Endothelial cell of umbilical vein (primary cell): ENCODE data around the gene HRNR. TPM values are rescaled to one million over a fixed set of nuclear protein-coding genes. Genes with fewer than 3 reads are reported as not detected.

Experiments
- BruUV-seq: library from RNA; stranded (reverse); fragments of 400-500 nt; replicated peaks from 2 replicates; lab custom pipeline; 2021; lab: Mats Ljungman, UMichigan
- CTCF ChIA-PET: fragments of 300-600, 350-600 bp; sonication (Branson Sonifier 250); formaldehyde crosslinking; loops from one replicate; lab custom pipeline; 2021; ENCODE audit warnings: antibody characterized with exemption, inconsistent platforms; lab: Charles Lee
- POLR2A ChIA-PET: fragments of 300-600, 350-600 bp; sonication (Branson Sonifier 250); formaldehyde crosslinking; loops from one replicate; lab custom pipeline; 2021; ENCODE audit warnings: antibody characterized with exemption, inconsistent platforms; lab: Charles Lee
- DNase-seq: peaks from one replicate; pipeline ENCODE4 v3.0.0-alpha.2; 2011; ENCODE audit warnings: low read depth, low spot score
- FAIRE-seq: peaks from 2 replicates; lab custom pipeline; 2011; peaks lifted over from hg19 to GRCh38; lab: Jason Lieb, UNC
- H2AFZ ChIP-seq: 2 replicates; pipeline ENCODE4 v1.6.0; 2012; ENCODE audit warnings: low read depth, low read length, control low read depth, inconsistent platforms
- H3K27ac ChIP-seq: 2 replicates; pipeline ENCODE4 v1.5.1; 2011; ENCODE audit warnings: low read depth, mild to moderate bottlenecking, control low read depth, low read length, moderate library complexity; ENCODE audit not compliant: insufficient read depth
- H3K27me3 ChIP-seq, 2 experiments: 2 replicates each; pipeline versions ENCODE4 v1.6.0 to v1.6.1; 2011; ENCODE audit warnings: low read length in 2 of 2, mixed read lengths in 1 of 2; ENCODE audit not compliant: control insufficient read depth in 2 of 2, insufficient read depth in 2 of 2
- H3K36me3 ChIP-seq, 2 experiments: 2 replicates in 1 of 2; 3 replicates in 1 of 2; pipeline ENCODE4 v1.5.1; 2011; ENCODE audit warnings: low read length in 2 of 2, mild to moderate bottlenecking in 1 of 2, moderate library complexity in 1 of 2; ENCODE audit not compliant: control insufficient read depth in 2 of 2, insufficient read depth in 2 of 2; ENCODE audit errors: extremely low read depth in 1 of 2
- H3K4me1 ChIP-seq: 3 replicates; pipeline ENCODE4 v1.5.1; 2011; ENCODE audit warnings: mild to moderate bottlenecking, low read length; ENCODE audit not compliant: control insufficient read depth, insufficient read depth; ENCODE audit errors: extremely low read depth
- H3K4me2 ChIP-seq: 2 replicates; pipeline ENCODE4 v1.6.1; 2011; ENCODE audit warnings: low read length, control low read depth, mixed read lengths; ENCODE audit not compliant: insufficient read depth
- H3K4me3 ChIP-seq, 3 experiments: fragments of 200-600 bp in 1 of 3; sonication (generic), shearing (Covaris generic) in 1 of 3; replicated peaks in 1 of 3; 2 replicates each; pipeline ENCODE4 v1.5.1; 2011 to 2016; ENCODE audit warnings: control low read depth in 3 of 3, low read length in 3 of 3, mild to moderate bottlenecking in 2 of 3, inconsistent platforms in 1 of 3, low read depth in 1 of 3, moderate library complexity in 1 of 3; ENCODE audit not compliant: insufficient read depth in 1 of 3
- H3K79me2 ChIP-seq: 2 replicates; pipeline ENCODE4 v1.6.0; 2012; ENCODE audit warnings: low read length, inconsistent platforms; ENCODE audit not compliant: control insufficient read depth, insufficient read depth
- H3K9ac ChIP-seq: replicated peaks from 2 replicates; pipeline ENCODE3; 2011; ENCODE audit warnings: low read length, control low read depth; ENCODE audit not compliant: insufficient read depth; ENCODE audit errors: extremely low read depth
- H3K9me1 ChIP-seq: replicated peaks from 3 replicates; pipeline ENCODE4 v1.6.0; 2011; ENCODE audit warnings: mild to moderate bottlenecking, low read length; ENCODE audit not compliant: control insufficient read depth, insufficient read depth; ENCODE audit errors: extremely low read depth
- H3K9me3 ChIP-seq: replicated peaks from 2 replicates; pipeline ENCODE4 v1.5.1; 2012; ENCODE audit warnings: low read length, inconsistent platforms; ENCODE audit not compliant: control insufficient read depth, insufficient read depth
- H4K20me1 ChIP-seq: replicated peaks from 2 replicates; pipeline ENCODE3; 2011; ENCODE audit warnings: mild to moderate bottlenecking, low read length; ENCODE audit not compliant: control insufficient read depth, insufficient read depth; ENCODE audit errors: extremely low read depth
- EZH2 ChIP-seq: IDR thresholded peaks from 2 replicates; pipeline ENCODE4 v1.6.1; 2012; ENCODE audit warnings: borderline replicate concordance, low read depth, mild to moderate bottlenecking, moderate library complexity, low read length, inconsistent platforms; ENCODE audit not compliant: severe bottlenecking
- FOS ChIP-seq: IDR thresholded peaks from 2 replicates; pipeline ENCODE4 v1.6.1; 2011; ENCODE audit warnings: mild to moderate bottlenecking, low read length, moderate library complexity, borderline replicate concordance; ENCODE audit not compliant: insufficient read depth
- GATA2 ChIP-seq: IDR thresholded peaks from 2 replicates; pipeline ENCODE4 v1.7.0; 2011; ENCODE audit warnings: low read depth, mild to moderate bottlenecking, moderate library complexity, mixed read lengths, low read length; ENCODE audit not compliant: insufficient read length, insufficient read depth
- JUN ChIP-seq: IDR thresholded peaks from 2 replicates; pipeline ENCODE4 v1.6.1; 2011; ENCODE audit warnings: borderline replicate concordance, low read depth; ENCODE audit not compliant: insufficient read length, insufficient read depth
- MYC ChIP-seq: IDR thresholded peaks from one replicate; pipeline ENCODE4 v1.6.1; 2011; ENCODE audit warnings: mild to moderate bottlenecking, low read depth, low read length
- POLR2A ChIP-seq: IDR thresholded peaks from 2 replicates; pipeline ENCODE4 v1.6.1; 2012; ENCODE audit warnings: low read depth, mild to moderate bottlenecking, control low read depth, low read length
- POLR2AphosphoS5 ChIP-seq: IDR thresholded peaks from 2 replicates; pipeline ENCODE4 v1.6.1; 2012; ENCODE audit warnings: low read depth, mild to moderate bottlenecking, control low read depth, low read length, moderate library complexity; ENCODE audit not compliant: insufficient read depth
- dilution Hi-C: fragments of 300-500 bp; cut with MboI; formaldehyde crosslinking; loops from one replicate; pipeline ENCODE4 v1.15.0; 2019; ENCODE audit warnings: low sequenced_read_pairs; ENCODE audit not compliant: extremely low pct_ligation_motif_present
- intact Hi-C: fragments of 100-400 bp; cut with micrococcal nuclease; formaldehyde crosslinking; loops from one replicate; pipeline ENCODE4 v1.10.0; 2022
- polyA plus RNA-seq, 4 experiments: library from polyadenylated mRNA; depleted of rRNA in 3 of 4; stranded (reverse) in 3 of 4; unstranded in 1 of 4; fragments of >200 nt; gene quantifications; 2 replicates each; pipeline versions ENCODE4 v1.2.1 to v1.2.3, GENCODE V29; 2011 to 2012; ENCODE audit warnings: missing spikeins in 1 of 4
- total RNA-seq: library from RNA; stranded (reverse); gene quantifications from 2 replicates; pipeline ENCODE4 v1.2.3, GENCODE V29; 2021
- TF ChIP-seq, protein P1 (sequence below), 2 donors: IDR thresholded peaks; 1 replicate in 1 of 2; 2 replicates in 1 of 2; pipeline ENCODE4 v1.5.1; 2011; ENCODE audit warnings: low read length in 2 of 2, mild to moderate bottlenecking in 2 of 2, moderate library complexity in 2 of 2, control low read depth in 1 of 2, inconsistent platforms in 1 of 2, low read depth in 1 of 2; ENCODE audit not compliant: insufficient read depth in 1 of 2; ENCODE audit errors: extremely low read depth in 1 of 2
- TF ChIP-seq, protein P2 (sequence below): IDR thresholded peaks from 2 replicates; pipeline ENCODE4 v1.6.1; 2011; ENCODE audit not compliant: insufficient read depth, insufficient read length

HRNR gene
- total and polyA plus RNA-seq, 2 donors (not counting 3 experiments of a cell fraction or from before 2014, with no cell fraction given), result not detected

DNA sequence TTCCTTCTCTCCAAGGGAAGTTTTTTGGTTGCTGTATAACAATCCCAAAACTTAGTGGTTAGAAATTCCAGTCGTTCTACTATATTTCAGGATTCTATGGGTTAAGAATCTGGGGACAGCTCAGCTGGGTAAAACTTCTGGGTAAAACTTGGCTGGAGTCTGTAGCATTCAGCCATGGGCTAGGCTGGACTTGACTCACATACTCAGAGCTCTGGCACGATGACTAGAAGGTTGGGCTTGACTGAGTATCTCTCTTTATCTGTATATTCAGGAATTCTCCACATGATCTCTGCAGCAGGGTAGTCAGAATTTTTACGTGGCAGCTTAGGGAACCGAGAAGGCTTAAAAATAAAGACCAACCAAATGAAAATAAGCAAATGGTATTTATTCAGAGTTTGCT lies 28.2 kb upstream of the HRNR start:
- H2AFZ ChIP-seq, result no peak overlapping the region
- no peak for FAIRE-seq
- no TSS peak for BruUV-seq

DNA sequence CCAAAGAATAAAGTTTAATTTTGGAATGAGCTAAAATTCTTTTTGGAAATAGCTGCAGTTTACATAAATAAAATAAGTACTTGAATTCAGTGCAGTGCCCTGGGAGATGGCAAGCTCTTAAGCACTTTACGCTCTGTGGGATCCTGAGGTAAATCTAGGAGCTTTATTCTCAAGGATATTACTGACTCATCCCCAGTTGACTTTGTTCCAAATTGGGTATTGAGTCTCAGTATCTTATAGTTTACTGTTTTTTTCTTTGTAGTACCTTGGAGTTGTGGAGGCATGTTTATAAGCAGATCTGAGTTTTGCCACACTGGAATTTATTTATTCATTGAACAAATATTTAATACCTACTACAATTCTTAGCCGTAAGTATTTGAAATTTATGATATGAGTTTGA lies 27.4 kb upstream of the HRNR start:
- Histone ChIP-seq H3K9me3 (no peaks in the 10 kb centered on the region), H3K4me3 (no peak overlapping the region), H3K4me1 (no peaks in the 10 kb centered on the region), H3K27ac (no peak overlapping the region), H3K9ac (no peak overlapping the region), H3K79me2 (no peaks in the 10 kb centered on the region), H3K27me3 (no peaks in the 10 kb centered on the region), H4K20me1 (no peaks in the 10 kb centered on the region), H3K9me1 (no peaks in the 10 kb centered on the region), H2AFZ (no peak overlapping the region), H3K36me3 (no peaks in the 10 kb centered on the region), H3K4me2 (no peak overlapping the region)
- ChIA-PET CTCF (no interaction called here), POLR2A (no interaction called here)
- DNase-seq (no peak), FAIRE-seq (no peak)
- BruUV-seq, result no TSS peak
- intact Hi-C loops, result no loop called here
- dilution Hi-C loops, result no loop called here
- TF ChIP-seq POLR2AphosphoS5 (no peak), EZH2 (no peak), POLR2A (no peak), GATA2 (no peak), FOS (no peak), JUN (no peak), MYC (no peak)
- TF ChIP-seq, protein P1, sequence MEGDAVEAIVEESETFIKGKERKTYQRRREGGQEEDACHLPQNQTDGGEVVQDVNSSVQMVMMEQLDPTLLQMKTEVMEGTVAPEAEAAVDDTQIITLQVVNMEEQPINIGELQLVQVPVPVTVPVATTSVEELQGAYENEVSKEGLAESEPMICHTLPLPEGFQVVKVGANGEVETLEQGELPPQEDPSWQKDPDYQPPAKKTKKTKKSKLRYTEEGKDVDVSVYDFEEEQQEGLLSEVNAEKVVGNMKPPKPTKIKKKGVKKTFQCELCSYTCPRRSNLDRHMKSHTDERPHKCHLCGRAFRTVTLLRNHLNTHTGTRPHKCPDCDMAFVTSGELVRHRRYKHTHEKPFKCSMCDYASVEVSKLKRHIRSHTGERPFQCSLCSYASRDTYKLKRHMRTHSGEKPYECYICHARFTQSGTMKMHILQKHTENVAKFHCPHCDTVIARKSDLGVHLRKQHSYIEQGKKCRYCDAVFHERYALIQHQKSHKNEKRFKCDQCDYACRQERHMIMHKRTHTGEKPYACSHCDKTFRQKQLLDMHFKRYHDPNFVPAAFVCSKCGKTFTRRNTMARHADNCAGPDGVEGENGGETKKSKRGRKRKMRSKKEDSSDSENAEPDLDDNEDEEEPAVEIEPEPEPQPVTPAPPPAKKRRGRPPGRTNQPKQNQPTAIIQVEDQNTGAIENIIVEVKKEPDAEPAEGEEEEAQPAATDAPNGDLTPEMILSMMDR (IDR thresholded peaks at IDR 0.05; ENCODE audit: extremely low read depth in 1 of 2, insufficient read depth in 1 of 2, low read depth in 1 of 2, low read length in 2 of 2), result no peak
- TF ChIP-seq, protein P2, sequence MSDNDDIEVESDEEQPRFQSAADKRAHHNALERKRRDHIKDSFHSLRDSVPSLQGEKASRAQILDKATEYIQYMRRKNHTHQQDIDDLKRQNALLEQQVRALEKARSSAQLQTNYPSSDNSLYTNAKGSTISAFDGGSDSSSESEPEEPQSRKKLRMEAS, result no peak

More for the DNA sequence above, 28.2 kb upstream of the HRNR start:
- no peak overlapping the region for H3K4me3 ChIP-seq
- dilution Hi-C loops (no loop called here), intact Hi-C loops (no loop called here)
- H3K36me3 ChIP-seq, result no peaks in the 10 kb centered on the region
- no peaks in the 10 kb centered on the region for H4K20me1 ChIP-seq
- TF ChIP-seq EZH2, result no peak
- TF ChIP-seq JUN, result no peak
- TF ChIP-seq, protein P2, result no peak
- no peak for TF ChIP-seq POLR2AphosphoS5
- no peak for TF ChIP-seq FOS
- H3K9me1 ChIP-seq, result no peaks in the 10 kb centered on the region
- no peaks in the 10 kb centered on the region for H3K9me3 ChIP-seq
- H3K4me1 ChIP-seq, result no peaks in the 10 kb centered on the region
- no peak overlapping the region for H3K4me2 ChIP-seq
- CTCF ChIA-PET, result no interaction called here
- H3K79me2 ChIP-seq, result no peaks in the 10 kb centered on the region
- no peak overlapping the region for H3K27ac ChIP-seq
- POLR2A ChIA-PET, result no interaction called here
- H3K9ac ChIP-seq, result no peak overlapping the region
- no peaks in the 10 kb centered on the region for H3K27me3 ChIP-seq
- DNase-seq, result no peak
